BLaER1 treated with 17β-estradiol and CSF1 and Interleukin-3, amounts not matched to agents 10 nM and 100 nM (cell line): ENCODE measurements around the gene TESK1.

Experiments
- H3K27ac ChIP-seq, 11 experiments: shearing (Covaris generic); formaldehyde crosslinking; 2 replicates each; pipeline ENCODE4 v1.8.1; 2022
- H3K27me3 ChIP-seq, 11 experiments: shearing (Covaris generic); formaldehyde crosslinking; 2 replicates each; pipeline ENCODE4 v1.8.1; 2022
- H3K36me3 ChIP-seq, 11 experiments: shearing (Covaris generic); formaldehyde crosslinking; 2 replicates each; pipeline ENCODE4 v1.8.1; 2022
- H3K4me1 ChIP-seq, 10 experiments: shearing (Covaris generic); formaldehyde crosslinking; 2 replicates each; pipeline ENCODE4 v1.8.1; 2022
- H3K4me2 ChIP-seq, 11 experiments: shearing (Covaris generic); formaldehyde crosslinking; 2 replicates each; pipeline ENCODE4 v1.8.1; 2022
- H3K4me3 ChIP-seq, 10 experiments: shearing (Covaris generic); formaldehyde crosslinking; 2 replicates each; pipeline ENCODE4 v1.8.1; 2022
- H3K9ac ChIP-seq, 11 experiments: shearing (Covaris generic); formaldehyde crosslinking; 2 replicates each; pipeline ENCODE4 v1.8.1; 2022
- H3K9me3 ChIP-seq, 11 experiments: shearing (Covaris generic); formaldehyde crosslinking; replicated peaks in 1 of 11; 2 replicates each; pipeline ENCODE4 v1.8.1; 2022
- H4K20me1 ChIP-seq, 11 experiments: shearing (Covaris generic); formaldehyde crosslinking; 2 replicates each; pipeline ENCODE4 v1.8.1; 2022
- Cebpa-rat ChIP-seq, 11 experiments: shearing (Covaris generic); IDR thresholded peaks; 2 replicates each; pipeline ENCODE4 v1.8.1; 2022

TESK1 gene

DNA sequence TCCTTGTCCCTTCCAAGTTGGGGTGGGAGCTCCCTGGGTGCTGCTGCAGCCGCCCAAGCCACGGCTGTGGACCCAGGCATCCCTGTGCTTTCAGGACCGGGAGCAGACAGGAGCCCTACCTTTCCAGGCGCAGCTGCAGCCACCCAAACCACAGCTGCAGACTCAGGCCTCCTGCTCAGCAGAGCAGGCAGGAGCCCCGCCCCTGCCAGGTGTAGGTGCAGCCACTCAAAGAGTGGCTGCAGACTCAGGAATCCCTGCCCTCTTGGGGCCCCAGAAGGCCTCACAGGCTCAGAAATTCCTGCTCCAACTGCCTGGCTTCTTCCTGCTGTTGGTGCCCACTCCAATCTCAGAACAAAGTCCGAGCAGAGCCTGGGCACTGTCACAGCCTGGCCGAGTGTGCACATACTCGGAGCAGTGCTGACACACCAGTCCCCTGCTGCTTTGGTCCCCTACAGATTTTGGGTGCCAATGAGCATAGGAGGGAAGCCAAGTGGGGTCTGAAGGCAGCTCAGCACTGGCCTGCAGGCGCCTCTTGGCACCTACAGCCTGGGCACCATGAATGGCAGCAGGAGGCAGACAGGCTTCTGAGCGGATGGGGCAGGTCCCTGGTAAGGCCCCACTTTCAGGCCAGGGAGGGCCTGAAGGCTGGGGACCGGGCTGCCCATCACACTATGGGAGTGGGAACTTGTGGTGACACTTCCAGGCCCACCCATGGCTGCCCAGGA is 6.0 kb upstream of the TESK1 start:
- Histone ChIP-seq H3K9me3 (peaks cover 9 to 18% (median 11%) of the 10 kb centered on the region in 11 experiments), H4K20me1 (no peaks in the 10 kb centered on the region), H3K4me2 (peak overlapping the region in 7 of 11 experiments; percentile 10 to 52 (median 17); a peak in 9 of 22 replicates), H3K36me3 (peaks cover 0 to 1% (median 0%) of the 10 kb centered on the region in 11 experiments; a peak in 2 of 22 replicates), H3K4me3 (no peak overlapping the region), H3K27ac (no peak overlapping the region), H3K9ac (no peak overlapping the region), H3K4me1 (peaks cover 22 to 32% (median 24%) of the 10 kb centered on the region in 10 experiments), H3K27me3 (no peaks in the 10 kb centered on the region)
- no peak for TF ChIP-seq Cebpa-rat (IDR thresholded peaks at IDR 0.05)

DNA sequence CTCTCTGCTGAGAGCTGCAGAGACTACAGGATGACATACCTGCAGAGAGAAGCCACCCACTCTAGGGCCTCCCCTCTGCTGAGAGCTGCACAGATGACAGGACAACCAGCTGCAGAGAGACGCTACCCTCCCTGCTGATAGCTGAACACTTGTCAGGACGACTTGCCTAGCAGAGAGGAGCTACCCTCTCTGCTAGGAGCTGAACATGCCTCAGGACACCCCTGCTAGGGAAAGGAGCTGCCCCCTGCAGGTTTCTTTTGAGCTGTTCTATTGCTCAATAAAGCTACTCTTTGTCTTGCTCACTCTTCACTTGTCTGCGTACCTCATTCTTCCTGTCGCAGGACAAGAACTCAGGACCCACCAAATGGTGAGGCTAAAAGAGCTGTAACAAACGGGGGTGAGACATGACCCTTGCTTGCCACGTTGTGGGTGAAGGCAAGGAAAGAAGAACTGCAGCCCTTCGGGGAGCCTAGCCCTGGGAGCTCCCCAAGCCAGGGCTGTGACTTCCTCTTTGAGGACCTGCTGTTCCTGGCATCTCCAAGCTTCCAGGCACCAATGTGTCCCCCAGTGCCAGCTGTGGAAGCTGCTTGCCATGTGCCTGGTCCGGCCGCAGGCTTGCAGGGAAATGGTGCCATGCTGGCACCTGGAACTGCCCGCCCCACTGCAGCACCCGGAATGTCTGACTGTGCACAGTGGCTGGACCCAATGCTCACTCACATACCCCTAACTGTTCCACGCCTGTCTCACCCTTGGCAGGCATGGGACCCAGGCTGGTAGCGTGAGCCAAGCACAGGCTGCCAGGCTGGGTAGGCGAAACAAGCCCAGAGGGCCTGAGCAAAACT is 5.1 kb upstream of the TESK1 start:
- Histone ChIP-seq H3K9ac (no peak overlapping the region; a peak in 1 of 22 replicates), H3K36me3 (no peaks in the 10 kb centered on the region), H3K4me1 (peaks cover 24 to 39% (median 28%) of the 10 kb centered on the region in 10 experiments), H3K27ac (no peak overlapping the region), H3K4me2 (peak overlapping the region in 3 of 11 experiments; percentile 31 to 59 (median 55); a peak in 4 of 22 replicates), H3K27me3 (no peaks in the 10 kb centered on the region), H3K9me3 (peaks cover 0 to 9% (median 2%) of the 10 kb centered on the region in 11 experiments; a peak in 9 of 22 replicates), H4K20me1 (peaks cover 0 to 3% (median 0%) of the 10 kb centered on the region in 11 experiments; a peak in 2 of 22 replicates), H3K4me3 (no peak overlapping the region)
- TF ChIP-seq Cebpa-rat (IDR thresholded peaks at IDR 0.05): no peak

DNA sequence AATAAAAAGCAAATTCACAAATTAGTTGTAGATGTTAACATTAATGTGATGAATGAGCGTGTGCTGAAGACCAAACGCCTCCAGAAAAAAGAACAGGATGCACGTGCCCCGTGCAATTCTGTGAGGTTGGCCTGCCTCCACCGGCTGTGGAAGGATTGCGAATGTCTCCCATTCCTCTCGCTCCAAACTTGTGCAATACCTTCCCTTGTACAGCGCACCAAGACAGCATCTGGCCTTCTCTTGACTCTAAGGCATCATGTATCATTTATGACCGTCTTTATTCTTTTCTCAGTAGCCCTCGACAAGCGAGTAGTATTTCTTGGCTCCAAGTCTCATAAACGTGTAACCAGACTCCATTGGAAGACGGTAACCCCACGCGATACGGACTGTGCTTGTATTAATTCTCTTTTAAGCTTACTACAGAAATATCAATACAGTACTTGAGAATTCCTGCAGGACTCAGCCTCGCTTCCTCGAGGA is 1.5 kb upstream of the TESK1 start:
- peaks cover 42 to 61% (median 48%) of the 10 kb centered on the region in 10 experiments for H3K4me1 ChIP-seq
- peaks cover 14 to 20% (median 18%) of the 10 kb centered on the region in 11 experiments for H3K36me3 ChIP-seq
- peaks cover 0 to 8% (median 0%) of the 10 kb centered on the region in 11 experiments; a peak in 6 of 22 replicates for H3K9me3 ChIP-seq
- peak overlapping the region; percentile 66 to 83 (median 77) for H3K4me2 ChIP-seq
- H3K27me3 ChIP-seq: no peaks in the 10 kb centered on the region
- H4K20me1 ChIP-seq: peaks cover 11 to 36% (median 24%) of the 10 kb centered on the region in 11 experiments; a peak in 17 of 22 replicates
- TF ChIP-seq Cebpa-rat (IDR thresholded peaks at IDR 0.05): peak in 5 of 11 experiments; percentile 33 to 92 (median 74); a peak in 9 of 22 replicates
- peak overlapping the region; percentile 42 to 59 (median 52) for H3K4me3 ChIP-seq
- peak overlapping the region in 10 of 11 experiments; percentile 41 to 87 (median 73); a peak in 20 of 22 replicates for H3K27ac ChIP-seq
- H3K9ac ChIP-seq: peak overlapping the region; percentile 53 to 77 (median 67)

- Histone ChIP-seq H3K9ac (peak overlapping the region; percentile 81 to 95 (median 88)), H3K4me2 (peak overlapping the region; percentile 93 to 100 (median 98)), H3K27me3 (no peaks in the 10 kb centered on the region), H3K36me3 (peaks cover 20 to 25% (median 23%) of the 10 kb centered on the region in 11 experiments), H3K4me3 (peak overlapping the region; percentile 83 to 90 (median 88)), H3K4me1 (peaks cover 41 to 57% (median 44%) of the 10 kb centered on the region in 10 experiments), H3K27ac (peak overlapping the region; percentile 50 to 90 (median 78)), H4K20me1 (peaks cover 11 to 41% (median 27%) of the 10 kb centered on the region in 11 experiments; a peak in 18 of 22 replicates), H3K9me3 (peaks cover 0 to 4% (median 0%) of the 10 kb centered on the region in 11 experiments; a peak in 3 of 22 replicates)
- TF ChIP-seq Cebpa-rat (IDR thresholded peaks at IDR 0.05): no peak
Observed at GRCh38 chr9:35603986-35604577, 980 bp upstream of the TESK1 start.

DNA sequence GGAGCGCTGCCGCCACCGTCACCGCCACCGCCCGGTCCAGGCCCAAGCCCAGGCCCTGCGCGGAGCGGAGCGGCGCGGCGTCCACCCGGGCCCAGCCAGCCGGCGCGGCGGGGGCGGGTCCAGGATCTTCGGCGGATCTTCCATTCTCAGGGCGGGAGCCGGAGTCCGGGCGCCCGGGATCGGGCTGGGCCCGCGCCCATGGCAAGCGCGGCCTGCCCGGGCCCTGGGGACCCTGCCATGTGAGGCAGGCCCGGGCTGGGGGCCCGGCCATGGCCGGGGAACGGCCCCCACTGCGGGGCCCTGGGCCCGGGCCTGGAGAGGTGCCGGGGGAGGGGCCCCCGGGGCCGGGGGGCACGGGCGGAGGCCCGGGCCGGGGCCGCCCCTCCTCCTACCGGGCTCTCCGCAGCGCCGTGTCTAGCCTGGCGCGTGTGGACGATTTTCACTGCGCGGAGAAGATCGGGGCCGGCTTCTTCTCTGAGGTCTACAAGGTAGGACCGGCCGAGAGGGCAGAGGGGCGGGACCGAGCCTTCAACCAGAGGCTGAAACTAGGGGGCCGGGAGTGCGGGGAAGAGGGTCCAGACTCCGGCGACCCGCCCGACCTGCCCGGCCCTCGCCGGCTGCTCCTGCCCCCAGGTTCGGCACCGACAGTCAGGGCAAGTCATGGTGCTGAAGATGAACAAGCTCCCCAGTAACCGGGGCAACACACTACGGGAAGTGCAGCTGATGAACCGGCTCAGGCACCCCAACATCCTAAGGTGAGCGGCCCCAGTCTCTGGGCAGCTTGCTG is 482 bp downstream of the TESK1 start:
- H3K4me1 ChIP-seq: peaks cover 29 to 57% (median 41%) of the 10 kb centered on the region in 10 experiments
- TF ChIP-seq Cebpa-rat (IDR thresholded peaks at IDR 0.05): no peak
- H3K4me2 ChIP-seq: peak overlapping the region; percentile 83 to 100 (median 98)
- H3K27me3 ChIP-seq: no peaks in the 10 kb centered on the region
- H4K20me1 ChIP-seq: peaks cover 11 to 51% (median 30%) of the 10 kb centered on the region in 11 experiments; a peak in 18 of 22 replicates
- no peaks in the 10 kb centered on the region for H3K9me3 ChIP-seq
- peak overlapping the region; percentile 81 to 95 (median 88) for H3K9ac ChIP-seq
- H3K27ac ChIP-seq: peak overlapping the region; percentile 69 to 90 (median 81); a peak in 21 of 22 replicates
- peaks cover 32 to 40% (median 36%) of the 10 kb centered on the region in 11 experiments for H3K36me3 ChIP-seq
- H3K4me3 ChIP-seq: peak overlapping the region; percentile 83 to 90 (median 88)

- Histone ChIP-seq H3K36me3 (peaks cover 32 to 45% (median 39%) of the 10 kb centered on the region in 11 experiments), H3K9ac (peak overlapping the region; percentile 81 to 95 (median 88)), H4K20me1 (peaks cover 11 to 51% (median 30%) of the 10 kb centered on the region in 11 experiments; a peak in 18 of 22 replicates), H3K4me1 (peaks cover 29 to 60% (median 42%) of the 10 kb centered on the region in 10 experiments), H3K27ac (peak overlapping the region in 9 of 11 experiments; percentile 76 to 90 (median 83); a peak in 16 of 22 replicates), H3K9me3 (no peaks in the 10 kb centered on the region), H3K4me2 (peak overlapping the region; percentile 83 to 100 (median 98)), H3K27me3 (no peaks in the 10 kb centered on the region), H3K4me3 (peak overlapping the region; percentile 83 to 90 (median 88))
- TF ChIP-seq Cebpa-rat (IDR thresholded peaks at IDR 0.05): no peak
Observed at GRCh38 chr9:35606138-35606504, 1.1 kb downstream of the TESK1 start.

- Histone ChIP-seq H3K4me1 (peaks cover 29 to 65% (median 47%) of the 10 kb centered on the region in 10 experiments), H3K4me3 (peak overlapping the region; percentile 83 to 90 (median 88); a peak in 19 of 20 replicates), H4K20me1 (peaks cover 11 to 51% (median 30%) of the 10 kb centered on the region in 11 experiments; a peak in 18 of 22 replicates), H3K9me3 (no peaks in the 10 kb centered on the region), H3K36me3 (peaks cover 33 to 52% (median 43%) of the 10 kb centered on the region in 11 experiments), H3K27ac (no peak overlapping the region), H3K27me3 (no peaks in the 10 kb centered on the region), H3K9ac (peak overlapping the region in 10 of 11 experiments; percentile 83 to 95 (median 89); a peak in 17 of 22 replicates), H3K4me2 (peak overlapping the region; percentile 83 to 100 (median 98))
- TF ChIP-seq Cebpa-rat (IDR thresholded peaks at IDR 0.05): no peak
Observed at GRCh38 chr9:35606726-35607125, 1.7 kb downstream of the TESK1 start.
